Right cardiac atrium (tissue), 5 donors: ENCODE measurements around the gene TMEM50A. TPM values are rescaled to one million over a fixed set of nuclear protein-coding genes. Genes with fewer than 3 reads are reported as not detected.
"Not testable (repeated sequence)": the region's sequence is repeated elsewhere in the genome, so short reads cannot be mapped to it uniquely, and the experiment has no call there.

Source experiments
- ATAC-seq, 2 donors: fragments of 200-7000 bp; cut with Tn5 transposase; one replicate each; pipeline versions ENCODE4 v1.8.0 to v1.9.1; 2020; ENCODE audit warnings: moderate library complexity in 2 of 2, mild to moderate bottlenecking in 1 of 2
- DNase-seq, 3 donors: peaks; one replicate each; pipeline ENCODE4 v3.0.0-alpha.2; 2020
- H3K27ac ChIP-seq: one replicate; pipeline ENCODE4 v1.5.1; 2013; ENCODE audit warnings: mild to moderate bottlenecking, low read length, control low read depth, moderate library complexity
- H3K27me3 ChIP-seq: one replicate; pipeline ENCODE4 v1.6.1; 2013; ENCODE audit not compliant: control insufficient read depth, insufficient read depth
- H3K4me1 ChIP-seq: one replicate; pipeline ENCODE4 v1.6.1; 2013; ENCODE audit warnings: low read length; ENCODE audit not compliant: control insufficient read depth, insufficient read depth
- H3K4me3 ChIP-seq: one replicate; pipeline ENCODE4 v1.5.1; 2013; ENCODE audit warnings: low read length, control low read depth
- H3K9me3 ChIP-seq: one replicate; pipeline ENCODE4 v1.6.1; 2013; ENCODE audit warnings: low read length; ENCODE audit not compliant: control insufficient read depth
- WGBS: extraction: QIAGEN DNeasy Blood & Tissue Kit; methylation state at CpG from one replicate; pipeline ENCODE4 v1.1.7; 2013; 5-methylcytosine and 5-hydroxymethylcytosine counted together
- intact Hi-C, 4 donors: fragments of 100-400 bp; cut with DNase I; formaldehyde crosslinking; loops; one replicate each; pipeline versions ENCODE4 v1.11.0 to v1.14.0; 2022 to 2023
- polyA plus RNA-seq: library from polyadenylated mRNA; stranded (reverse); fragments of 200-250 nt; gene quantifications from one replicate; pipeline ENCODE4 v1.2.3, GENCODE V29; 2013
- total RNA-seq, 4 donors: library from RNA; stranded (reverse); fragmentation: NEBNext Ultra II Directional; extraction: Animal tissue kit (Norgen Biotek cat#: 25700); gene quantifications; one replicate each; pipeline ENCODE4 v1.2.1, GENCODE V29; 2021
- donor health status: healthy with polysubstance abuse.
- donor health status: DM: no; HTN: yes; CAD: no.
- donor health status: DM: no; HTN: no; CAD: no.
- donor health status: DM: no; HTN: yes; CAD: no; lungs with severe emphysema.
- donor health status: DM: yes; HTN: yes; CAD: no.

The TMEM50A gene
- total and polyA plus RNA-seq, 5 donors = 83.9 to 120 (median 100) TPM

DNA sequence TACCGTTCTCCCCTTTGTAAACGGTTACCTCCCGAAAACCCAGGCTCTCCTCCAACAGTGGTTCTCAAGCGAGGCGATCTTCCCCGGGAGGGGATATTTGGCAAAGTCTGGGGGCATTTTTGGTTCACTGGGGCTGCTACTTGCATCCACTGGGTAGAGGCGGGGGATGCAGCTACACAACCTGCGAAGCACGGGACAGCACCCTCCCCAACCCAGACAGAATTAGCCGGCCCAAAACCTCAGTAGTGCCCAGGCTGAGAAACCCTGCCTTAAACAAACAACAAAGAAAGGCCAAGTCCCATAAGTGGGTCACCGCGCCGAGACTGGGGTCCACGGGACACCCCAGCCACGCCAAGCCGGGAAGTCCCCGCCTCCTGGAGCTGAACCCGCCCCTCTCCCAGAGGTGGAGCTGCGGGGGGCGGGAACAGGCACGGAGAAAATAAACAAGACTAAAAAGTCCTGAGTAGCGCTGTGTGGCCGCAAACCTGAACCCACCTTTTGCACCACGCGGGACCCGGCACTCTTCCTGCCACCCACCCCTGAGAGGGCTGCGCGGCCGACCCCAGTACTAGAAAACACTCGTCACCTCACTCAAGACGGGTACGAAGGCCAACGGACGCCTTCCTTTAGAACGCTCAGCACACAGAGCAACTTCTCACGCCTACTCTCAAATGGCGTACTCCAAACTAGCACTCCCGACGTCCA is 499 bp upstream of the TMEM50A start:
- intact Hi-C loops = not testable (repeated sequence)
- DNase-seq = peak; percentile 21 to 58 (median 58)

DNA sequence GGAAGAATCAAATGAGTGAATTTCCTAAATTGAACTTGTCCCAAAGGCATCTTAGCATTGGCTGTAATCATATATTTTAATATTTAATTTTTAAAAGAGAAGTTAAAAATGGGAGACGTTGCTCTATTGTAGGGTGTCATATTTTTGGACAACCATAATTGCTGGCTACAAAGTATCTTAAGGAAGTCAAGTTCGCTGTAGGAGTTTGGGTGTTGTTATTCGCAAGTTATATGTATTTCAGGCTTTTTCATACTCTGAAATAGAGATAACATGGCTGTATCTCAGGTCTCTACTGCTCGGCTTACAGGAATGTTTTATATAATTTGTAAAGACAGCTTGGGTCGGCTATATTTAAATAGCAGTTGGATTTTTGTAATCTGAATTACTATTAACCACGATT is 852 bp downstream of the TMEM50A start:
- H3K4me1 ChIP-seq = no peaks in the 10 kb centered on the region
- no peaks in the 10 kb centered on the region for H3K9me3 ChIP-seq
- ATAC-seq (no peak), DNase-seq (no peak)
- under 1% methylated on average over 6 of the region's 6 CpGs for WGBS
- H3K4me3 ChIP-seq = peak overlapping the region; percentile 94
- H3K27ac ChIP-seq = peak overlapping the region; percentile 93
- H3K27me3 ChIP-seq = no peaks in the 10 kb centered on the region
- intact Hi-C loops = no loop called here

More for the DNA sequence above, 499 bp upstream of the TMEM50A start:
- H3K4me3 ChIP-seq = peak overlapping the region; percentile 94
- WGBS = 0% methylated on average over 22 of the region's 39 CpGs
- not testable (repeated sequence) for H3K4me1 ChIP-seq, H3K27me3 ChIP-seq, H3K9me3 ChIP-seq
- peak overlapping the region; percentile 96 for H3K27ac ChIP-seq
- peak; percentile 87 for ATAC-seq

DNA sequence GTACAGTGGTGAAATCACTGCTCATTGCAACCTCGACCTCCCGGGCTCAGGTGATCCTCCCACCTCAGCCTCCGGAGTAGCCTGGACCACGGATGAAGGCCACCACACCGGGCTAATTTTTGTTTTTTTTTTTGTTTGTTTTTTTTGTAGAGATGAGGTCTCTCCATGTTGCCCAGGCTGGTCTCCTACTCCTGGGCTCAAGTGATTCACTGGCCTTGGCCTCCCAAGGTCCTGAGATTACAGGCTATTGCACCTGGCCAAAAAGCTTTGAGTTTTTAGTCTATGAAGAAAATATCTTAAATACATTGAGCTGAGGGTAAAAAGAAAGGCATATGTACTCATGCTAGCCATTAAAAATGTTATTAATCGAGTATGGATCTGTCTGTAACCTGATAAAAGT is 3.6 kb downstream of the TMEM50A start:
- DNase-seq = no peak
- no peaks in the 10 kb centered on the region for H3K9me3 ChIP-seq
- whole genome bisulfite sequencing = 83% methylated on average over 6 of the region's 6 CpGs
- H3K27ac ChIP-seq = no peak overlapping the region
- no peak for ATAC-seq
- no peaks in the 10 kb centered on the region for H3K4me1 ChIP-seq
- H3K4me3 ChIP-seq = no peak overlapping the region
- no peaks in the 10 kb centered on the region for H3K27me3 ChIP-seq
- intact Hi-C loops = loop anchor here in 1 of 4 donors (10.0 kb wide), 1 partner anchor 87 kb away; no protein-coding TSS in a partner anchor

DNA sequence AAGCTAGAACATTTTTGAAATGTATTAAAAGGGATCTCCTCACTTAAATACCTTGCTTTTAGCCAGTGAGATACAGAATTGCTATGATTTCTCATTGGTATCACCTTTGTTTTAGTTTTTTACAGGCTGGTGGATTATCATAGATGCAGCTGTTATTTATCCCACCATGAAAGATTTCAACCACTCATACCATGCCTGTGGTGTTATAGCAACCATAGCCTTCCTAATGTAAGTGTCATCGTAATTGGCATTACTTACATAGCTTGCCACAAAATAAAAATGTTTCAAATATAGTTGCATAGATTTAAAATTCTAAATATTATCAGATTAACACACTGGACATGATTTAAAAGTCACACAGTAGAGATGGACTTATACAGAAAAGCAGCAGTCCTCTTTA is 4.7 kb downstream of the TMEM50A start:
- Histone ChIP-seq H3K9me3 (no peaks in the 10 kb centered on the region), H3K4me3 (no peak overlapping the region), H3K4me1 (no peaks in the 10 kb centered on the region), H3K27ac (no peak overlapping the region), H3K27me3 (no peaks in the 10 kb centered on the region)
- DNase-seq = no peak
- no peak for ATAC-seq
- 94% methylated on average over 1 of the region's 1 CpG for WGBS
- intact Hi-C loops = loop anchor here in 1 of 4 donors (10.0 kb wide), 1 partner anchor 88 kb away; no protein-coding TSS in a partner anchor

DNA sequence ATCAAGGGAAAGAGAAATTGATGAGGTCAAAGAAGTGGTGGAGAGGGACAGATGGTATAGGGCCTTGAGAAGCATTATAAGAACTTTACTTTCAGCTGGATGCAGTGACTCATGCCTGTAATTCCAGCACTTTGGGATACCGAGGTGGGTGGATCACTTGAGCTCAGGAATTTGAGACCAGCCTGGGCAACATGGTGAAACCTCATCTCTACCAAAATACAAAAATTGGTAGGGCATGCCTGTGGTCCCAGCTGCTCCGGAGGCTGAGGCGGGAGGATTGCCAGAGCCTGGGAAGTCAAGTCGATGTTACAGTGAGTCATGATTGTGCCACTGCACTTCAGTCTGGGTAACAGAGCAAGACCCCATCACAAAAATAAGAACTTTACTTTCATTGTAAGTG is 5.7 kb downstream of the TMEM50A start:
- DNase-seq = peak in 1 of 3 donors; percentile 18
- Histone ChIP-seq H3K27ac (no peak overlapping the region), H3K27me3 (no peaks in the 10 kb centered on the region), H3K9me3 (no peaks in the 10 kb centered on the region), H3K4me3 (no peak overlapping the region), H3K4me1 (no peaks in the 10 kb centered on the region)
- intact Hi-C loops = loop anchor here in 1 of 4 donors (10.0 kb wide), 1 partner anchor 89 kb away; no protein-coding TSS in a partner anchor
- 72% methylated on average over 4 of the region's 4 CpGs for whole genome bisulfite sequencing
- peak in 1 of 2 donors; percentile 25 for ATAC-seq

DNA sequence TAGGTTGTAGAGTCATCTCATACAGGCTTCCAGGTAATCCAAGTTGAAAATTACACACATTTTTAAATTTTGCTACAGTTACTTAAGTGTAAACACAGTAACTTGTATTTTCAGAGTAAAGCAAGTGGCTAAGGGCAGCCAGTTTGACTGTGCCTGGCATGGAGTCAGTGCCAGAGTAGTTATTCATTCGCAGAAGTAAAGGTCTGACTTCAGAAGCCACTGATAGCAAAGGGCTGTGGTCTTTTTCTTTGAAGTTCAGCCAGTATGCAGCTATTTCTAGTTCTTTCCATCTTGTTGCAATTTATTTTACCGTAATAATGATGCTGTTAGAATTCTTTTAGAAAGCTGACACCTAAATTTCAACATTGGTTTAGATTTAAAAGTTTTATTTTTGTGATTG is 9.4 kb downstream of the TMEM50A start:
- 87% methylated on average over 2 of the region's 2 CpGs for WGBS
- Histone ChIP-seq H3K4me3 (no peak overlapping the region), H3K9me3 (no peaks in the 10 kb centered on the region), H3K4me1 (no peaks in the 10 kb centered on the region), H3K27me3 (no peaks in the 10 kb centered on the region), H3K27ac (no peak overlapping the region)
- DNase-seq = no peak
- no peak for ATAC-seq
- intact Hi-C loops = loop anchor here in 1 of 4 donors (10.0 kb wide), 1 partner anchor 93 kb away; no protein-coding TSS in a partner anchor

DNA sequence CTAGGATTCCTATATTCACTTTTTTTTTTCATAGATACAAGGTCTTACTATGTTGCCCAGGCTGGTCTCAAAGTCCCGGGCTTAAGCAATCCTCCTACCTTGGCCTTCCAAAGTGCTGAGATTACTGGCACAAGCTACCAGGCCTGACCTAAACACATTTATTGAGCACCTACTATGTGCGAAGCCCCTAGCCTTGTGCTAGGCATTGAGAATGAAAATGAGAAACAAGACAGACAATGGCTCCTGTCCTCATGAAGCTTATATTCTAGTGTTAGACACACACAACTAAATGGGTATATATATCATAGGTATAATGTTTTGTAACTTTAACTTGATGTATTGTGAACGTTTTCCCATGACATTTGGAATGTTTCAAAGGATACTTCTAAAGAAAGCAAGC is 11.5 kb downstream of the TMEM50A start:
- whole genome bisulfite sequencing = 94% methylated on average over 3 of the region's 3 CpGs
- Histone ChIP-seq H3K9me3 (no peaks in the 10 kb centered on the region), H3K4me3 (no peak overlapping the region), H3K4me1 (no peaks in the 10 kb centered on the region), H3K27me3 (no peaks in the 10 kb centered on the region), H3K27ac (no peak overlapping the region)
- DNase-seq (no peak), ATAC-seq (no peak)
- intact Hi-C loops = loop anchor here in 1 of 4 donors (10.0 kb wide), 1 partner anchor 95 kb away; no protein-coding TSS in a partner anchor

DNA sequence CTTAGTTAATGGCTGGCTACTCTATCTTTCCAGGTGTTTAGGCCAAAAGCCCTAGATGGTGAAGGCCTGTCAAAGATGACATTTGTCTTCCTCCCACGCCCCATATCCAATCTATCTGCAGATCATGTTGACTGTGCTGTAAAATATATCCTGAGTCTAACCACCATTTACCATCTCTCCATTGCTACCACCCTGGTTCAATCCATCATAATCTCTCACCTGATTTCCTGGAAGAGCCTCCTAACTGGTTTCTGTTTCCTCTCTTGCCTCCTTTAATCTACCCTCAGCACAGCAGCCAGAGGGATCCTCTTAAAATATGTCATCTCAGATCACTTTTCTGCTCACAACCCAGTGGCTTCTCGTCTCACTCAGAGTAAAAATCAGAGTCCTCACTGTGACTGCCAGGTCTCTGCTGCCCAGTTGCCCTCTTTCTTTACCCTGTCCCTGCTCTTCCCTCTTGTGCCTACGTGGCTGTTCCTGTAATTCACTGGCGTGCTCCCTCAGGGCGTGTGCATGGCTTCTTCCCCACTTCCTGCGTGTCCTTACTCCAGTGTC is 17.8 kb downstream of the TMEM50A start:
- H3K4me3 ChIP-seq = no peak overlapping the region
- WGBS = 73% methylated on average over 6 of the region's 6 CpGs
- DNase-seq (no peak), ATAC-seq (no peak)
- H3K27ac ChIP-seq = peak overlapping the region; percentile 7
- H3K4me1 ChIP-seq = no peaks in the 10 kb centered on the region
- H3K9me3 ChIP-seq = no peaks in the 10 kb centered on the region
- H3K27me3 ChIP-seq = no peaks in the 10 kb centered on the region
- intact Hi-C loops = no loop called here

DNA sequence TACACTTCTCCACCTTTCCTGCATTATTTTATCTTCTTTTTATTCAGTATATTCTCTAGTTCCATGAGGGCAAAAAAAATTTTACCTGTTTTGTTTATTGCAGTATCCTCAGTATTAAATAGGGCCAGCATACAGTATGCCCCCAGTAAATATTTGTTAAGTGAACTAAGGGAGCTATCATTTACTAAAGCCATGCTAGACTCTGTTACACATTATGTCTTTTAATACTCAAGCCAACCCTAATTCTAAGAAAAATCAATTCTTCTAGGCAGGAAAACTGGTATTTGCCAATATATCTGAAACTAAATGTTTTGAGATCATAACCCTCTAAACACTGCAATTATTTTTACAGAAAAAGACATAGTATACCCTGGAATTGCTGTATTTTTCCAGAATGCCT is 18.3 kb downstream of the TMEM50A start:
- ATAC-seq = no peak
- Histone ChIP-seq H3K4me1 (peaks cover 2% of the 10 kb centered on the region), H3K9me3 (no peaks in the 10 kb centered on the region), H3K27ac (no peak overlapping the region), H3K27me3 (no peaks in the 10 kb centered on the region), H3K4me3 (no peak overlapping the region)
- DNase-seq = no peak
- intact Hi-C loops = no loop called here

DNA sequence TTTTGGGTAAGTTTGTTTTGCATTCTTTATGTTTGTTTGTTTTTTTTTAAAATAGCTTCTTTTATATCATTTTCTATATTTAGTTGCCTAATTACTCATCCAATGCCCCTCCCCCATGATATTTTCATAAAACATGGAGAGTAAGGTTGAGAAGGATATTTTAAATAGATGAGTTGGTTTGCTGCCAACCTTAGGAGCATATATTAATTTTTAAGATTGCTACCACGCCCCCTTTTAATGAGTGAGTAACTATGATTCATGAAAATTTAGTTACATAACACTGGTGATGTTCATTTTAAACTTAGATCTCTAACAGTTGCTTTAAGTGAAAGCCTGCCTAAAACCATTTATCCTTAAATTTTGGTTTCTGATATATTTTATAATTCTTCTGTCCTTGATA is 18.7 kb downstream of the TMEM50A start:
- Histone ChIP-seq H3K4me3 (no peak overlapping the region), H3K27me3 (no peaks in the 10 kb centered on the region), H3K9me3 (no peaks in the 10 kb centered on the region), H3K4me1 (peaks cover 2% of the 10 kb centered on the region), H3K27ac (no peak overlapping the region)
- WGBS = 87% methylated on average over 1 of the region's 1 CpG
- no peak for ATAC-seq
- intact Hi-C loops = no loop called here
- DNase-seq = no peak
